ENCODE results near the gene SCYL2. TPM values are rescaled to one million over a fixed set of nuclear protein-coding genes. Genes with fewer than 3 reads are reported as not detected.

The SCYL2 gene
- total RNA-seq, 1 experiment from 2014 or later, result 35.8 TPM

DNA sequence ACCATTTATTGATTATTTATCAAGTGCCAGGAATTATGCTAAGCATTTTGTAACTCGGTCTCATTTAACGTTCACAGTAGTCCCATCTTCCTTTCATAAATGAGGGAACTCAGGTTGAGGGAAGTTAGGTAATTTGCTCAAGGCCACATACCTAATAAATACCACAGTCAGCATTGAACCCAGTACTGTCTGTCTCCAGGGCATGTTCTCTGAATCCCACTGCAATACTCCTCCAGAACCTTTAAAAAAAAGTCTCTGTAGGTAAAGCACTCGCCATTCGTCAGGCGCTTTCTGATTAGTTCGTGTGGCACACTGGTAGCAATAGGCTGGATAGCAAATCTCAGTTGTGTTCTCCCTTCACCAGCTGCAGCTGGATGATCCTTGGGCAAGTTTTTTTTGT lies 104.2 kb downstream of the SCYL2 start:
- no peak for TF ChIP-seq EZH2phosphoT487 (IDR thresholded peaks at IDR 0.05; ENCODE audit: borderline replicate concordance, low read length)
- no peak for TF ChIP-seq EZH2 (IDR thresholded peaks at IDR 0.05; ENCODE audit: low read length, unreplicated experiment)
- TF ChIP-seq, protein P1, sequence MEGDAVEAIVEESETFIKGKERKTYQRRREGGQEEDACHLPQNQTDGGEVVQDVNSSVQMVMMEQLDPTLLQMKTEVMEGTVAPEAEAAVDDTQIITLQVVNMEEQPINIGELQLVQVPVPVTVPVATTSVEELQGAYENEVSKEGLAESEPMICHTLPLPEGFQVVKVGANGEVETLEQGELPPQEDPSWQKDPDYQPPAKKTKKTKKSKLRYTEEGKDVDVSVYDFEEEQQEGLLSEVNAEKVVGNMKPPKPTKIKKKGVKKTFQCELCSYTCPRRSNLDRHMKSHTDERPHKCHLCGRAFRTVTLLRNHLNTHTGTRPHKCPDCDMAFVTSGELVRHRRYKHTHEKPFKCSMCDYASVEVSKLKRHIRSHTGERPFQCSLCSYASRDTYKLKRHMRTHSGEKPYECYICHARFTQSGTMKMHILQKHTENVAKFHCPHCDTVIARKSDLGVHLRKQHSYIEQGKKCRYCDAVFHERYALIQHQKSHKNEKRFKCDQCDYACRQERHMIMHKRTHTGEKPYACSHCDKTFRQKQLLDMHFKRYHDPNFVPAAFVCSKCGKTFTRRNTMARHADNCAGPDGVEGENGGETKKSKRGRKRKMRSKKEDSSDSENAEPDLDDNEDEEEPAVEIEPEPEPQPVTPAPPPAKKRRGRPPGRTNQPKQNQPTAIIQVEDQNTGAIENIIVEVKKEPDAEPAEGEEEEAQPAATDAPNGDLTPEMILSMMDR (conservative IDR thresholded peaks at IDR 0.05; ENCODE audit: low read depth, low read length), result no peak
- H3K27ac ChIP-seq (ENCODE audit: low read length), result no peak overlapping the region
- no peaks in the 10 kb centered on the region for H3K36me3 ChIP-seq (ENCODE audit: low read depth, low read length)
- H3K4me3 ChIP-seq (ENCODE audit: low read length), result no peak overlapping the region
- no peak overlapping the region for H3K9ac ChIP-seq (ENCODE audit: low read length)
- H3F3A ChIP-seq (ENCODE audit: low read length, unreplicated experiment), result no peaks in the 10 kb centered on the region
- no peak overlapping the region for H2AFZ ChIP-seq (ENCODE audit: low read length)
- H3K79me2 ChIP-seq (ENCODE audit: low read length), result no peaks in the 10 kb centered on the region
- BruUV-seq (replicated peaks), result no TSS peak
- intact Hi-C loops (cut with micrococcal nuclease), result no loop called here
- no peaks in the 10 kb centered on the region for H3K9me2 ChIP-seq (replicated peaks; ENCODE audit: low read length)
- H3K4me2 ChIP-seq (ENCODE audit: low read length), result no peak overlapping the region
- POLR2A ChIA-PET (ENCODE audit: unreplicated experiment), result no interaction called here
- DNase-seq (no peak), ATAC-seq (no peak)
- H3K9me3 ChIP-seq (ENCODE audit: low read length), result no peaks in the 10 kb centered on the region
- no peaks in the 10 kb centered on the region for H4K20me1 ChIP-seq (ENCODE audit: low read length)
- peaks cover 31% of the 10 kb centered on the region for H3K27me3 ChIP-seq (ENCODE audit: low read length)
- CTCF ChIA-PET, result no interaction called here
- no peaks in the 10 kb centered on the region for H3K4me1 ChIP-seq (ENCODE audit: insufficient read depth, low read length)

DNA sequence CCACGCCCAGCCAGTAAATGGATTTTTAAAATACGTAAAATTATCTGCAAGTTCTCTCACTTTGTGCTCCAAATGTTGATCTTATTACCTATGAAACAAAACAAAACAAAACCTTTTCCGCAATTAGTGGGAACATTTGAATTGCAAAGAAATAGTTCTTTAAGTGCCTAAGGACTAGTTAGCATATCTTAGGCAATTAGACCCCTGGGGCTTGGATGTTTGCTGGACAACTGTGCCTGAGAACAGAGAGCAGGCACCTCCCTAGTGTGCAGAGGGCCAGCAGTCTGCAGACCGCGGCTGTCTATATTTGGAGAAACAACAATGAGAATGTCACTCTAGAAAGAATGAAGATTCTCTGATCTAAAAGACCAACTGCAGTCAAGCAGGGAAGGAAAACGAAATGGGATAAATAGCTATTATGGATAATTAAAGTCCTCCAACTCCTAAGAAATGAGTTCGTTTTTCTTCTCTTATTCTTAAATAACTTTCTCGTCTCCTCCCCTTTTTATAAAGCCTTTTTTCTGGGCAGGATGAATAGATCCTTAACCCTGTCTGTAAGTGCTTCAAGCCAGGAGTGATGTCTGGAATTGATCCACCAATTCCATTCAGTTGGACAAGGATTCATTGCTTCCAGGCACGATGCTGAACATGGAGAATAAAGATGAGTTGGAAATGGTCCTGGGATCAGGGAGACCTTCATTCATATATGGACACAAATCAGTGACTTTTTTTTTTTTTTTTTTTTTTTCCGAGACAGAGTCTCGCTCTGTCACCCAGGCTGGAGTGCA lies 106.1 kb downstream of the SCYL2 start:
- no peaks in the 10 kb centered on the region for H4K20me1 ChIP-seq (ENCODE audit: low read length)
- no peaks in the 10 kb centered on the region for H3F3A ChIP-seq (ENCODE audit: low read length, unreplicated experiment)
- no peak overlapping the region for H3K27ac ChIP-seq (ENCODE audit: low read length)
- no peak overlapping the region for H3K9ac ChIP-seq (ENCODE audit: low read length)
- ATAC-seq, result no peak
- intact Hi-C loops (cut with micrococcal nuclease), result no loop called here
- TF ChIP-seq, protein P1 (conservative IDR thresholded peaks at IDR 0.05; ENCODE audit: low read depth, low read length), result no peak
- TF ChIP-seq EZH2phosphoT487 (IDR thresholded peaks at IDR 0.05; ENCODE audit: borderline replicate concordance, low read length) (no peak), EZH2 (IDR thresholded peaks at IDR 0.05; ENCODE audit: low read length, unreplicated experiment) (no peak)
- no peak overlapping the region for H2AFZ ChIP-seq (ENCODE audit: low read length)
- no peaks in the 10 kb centered on the region for H3K36me3 ChIP-seq (ENCODE audit: low read depth, low read length)
- no peak overlapping the region for H3K4me2 ChIP-seq (ENCODE audit: low read length)
- no peaks in the 10 kb centered on the region for H3K9me2 ChIP-seq (replicated peaks; ENCODE audit: low read length)
- H3K79me2 ChIP-seq (ENCODE audit: low read length), result no peaks in the 10 kb centered on the region
- no peaks in the 10 kb centered on the region for H3K4me1 ChIP-seq (ENCODE audit: insufficient read depth, low read length)
- ChIA-PET POLR2A (ENCODE audit: unreplicated experiment) (no interaction called here), CTCF (no interaction called here)
- H3K4me3 ChIP-seq (ENCODE audit: low read length), result no peak overlapping the region
- no TSS peak for BruUV-seq (replicated peaks)
- H3K9me3 ChIP-seq (ENCODE audit: low read length), result no peaks in the 10 kb centered on the region
- peaks cover 30% of the 10 kb centered on the region for H3K27me3 ChIP-seq (ENCODE audit: low read length)
- no peak for DNase-seq

DNA sequence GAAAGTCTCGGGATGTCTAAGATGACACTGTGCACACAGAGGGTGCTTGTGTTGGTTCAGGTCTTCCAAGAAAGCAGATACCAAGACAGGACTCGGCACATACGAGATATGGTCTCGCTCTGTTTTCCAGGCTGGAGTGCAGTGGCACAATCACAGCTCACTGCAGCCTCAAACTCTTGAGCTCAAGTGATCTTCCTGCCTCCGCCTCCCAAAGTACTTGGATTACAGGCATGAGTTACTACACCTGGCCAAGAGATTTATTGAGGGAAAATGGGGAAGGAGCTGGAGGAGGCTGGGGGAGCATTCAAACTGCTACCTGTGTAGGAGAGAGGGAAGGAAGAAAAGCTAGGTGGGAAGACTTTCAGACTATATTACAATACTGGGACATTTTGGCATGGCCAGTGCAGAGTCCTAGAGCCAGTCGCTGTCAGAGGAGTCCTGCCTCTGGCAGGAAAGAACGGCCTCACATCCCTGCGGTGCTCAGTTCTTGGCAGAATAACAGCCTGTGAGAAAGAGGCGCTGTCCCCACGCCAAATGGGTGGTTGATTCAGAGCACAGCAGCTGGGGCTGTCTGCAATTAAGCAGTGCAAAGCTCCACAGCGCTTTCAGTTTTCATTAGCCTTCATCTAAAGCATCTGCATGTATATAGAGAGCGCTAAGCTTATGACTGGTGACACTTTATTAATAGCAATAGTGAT lies 108.2 kb downstream of the SCYL2 start:
- ChIA-PET POLR2A (ENCODE audit: unreplicated experiment) (no interaction called here), CTCF (no interaction called here)
- H3K4me2 ChIP-seq (ENCODE audit: low read length), result no peak overlapping the region
- TF ChIP-seq EZH2phosphoT487 (IDR thresholded peaks at IDR 0.05; ENCODE audit: borderline replicate concordance, low read length), result no peak
- TF ChIP-seq, protein P1 (conservative IDR thresholded peaks at IDR 0.05; ENCODE audit: low read depth, low read length), result no peak
- no peak for TF ChIP-seq EZH2 (IDR thresholded peaks at IDR 0.05; ENCODE audit: low read length, unreplicated experiment)
- H3K4me3 ChIP-seq (ENCODE audit: low read length), result no peak overlapping the region
- intact Hi-C loops (cut with micrococcal nuclease), result no loop called here
- H3K36me3 ChIP-seq (ENCODE audit: low read depth, low read length), result no peaks in the 10 kb centered on the region
- no peaks in the 10 kb centered on the region for H3K9me3 ChIP-seq (ENCODE audit: low read length)
- peaks cover 21% of the 10 kb centered on the region for H3K27me3 ChIP-seq (ENCODE audit: low read length)
- no peaks in the 10 kb centered on the region for H4K20me1 ChIP-seq (ENCODE audit: low read length)
- no peak overlapping the region for H2AFZ ChIP-seq (ENCODE audit: low read length)
- no peaks in the 10 kb centered on the region for H3K9me2 ChIP-seq (replicated peaks; ENCODE audit: low read length)
- peak; percentile 31 for ATAC-seq
- H3K9ac ChIP-seq (ENCODE audit: low read length), result no peak overlapping the region
- BruUV-seq (replicated peaks), result no TSS peak
- no peak overlapping the region for H3K27ac ChIP-seq (ENCODE audit: low read length)
- DNase-seq, result no peak
- no peaks in the 10 kb centered on the region for H3F3A ChIP-seq (ENCODE audit: low read length, unreplicated experiment)
- no peaks in the 10 kb centered on the region for H3K79me2 ChIP-seq (ENCODE audit: low read length)
- no peaks in the 10 kb centered on the region for H3K4me1 ChIP-seq (ENCODE audit: insufficient read depth, low read length)
